Stimulated activated CD4-positive, alpha-beta T cell treated with anti-CD3 and anti-CD28 coated beads, Interleukin-15, amount 100 ng/mL, for 1 hour (primary cell): ENCODE data around the gene TACR2.

Source experiments
- DNase-seq, 2 donors: peaks; one replicate each; pipeline ENCODE4 v3.0.0-alpha.2; 2020; ENCODE audit warnings: low read depth in 1 of 2, low spot score in 1 of 2

Gene TACR2

DNA sequence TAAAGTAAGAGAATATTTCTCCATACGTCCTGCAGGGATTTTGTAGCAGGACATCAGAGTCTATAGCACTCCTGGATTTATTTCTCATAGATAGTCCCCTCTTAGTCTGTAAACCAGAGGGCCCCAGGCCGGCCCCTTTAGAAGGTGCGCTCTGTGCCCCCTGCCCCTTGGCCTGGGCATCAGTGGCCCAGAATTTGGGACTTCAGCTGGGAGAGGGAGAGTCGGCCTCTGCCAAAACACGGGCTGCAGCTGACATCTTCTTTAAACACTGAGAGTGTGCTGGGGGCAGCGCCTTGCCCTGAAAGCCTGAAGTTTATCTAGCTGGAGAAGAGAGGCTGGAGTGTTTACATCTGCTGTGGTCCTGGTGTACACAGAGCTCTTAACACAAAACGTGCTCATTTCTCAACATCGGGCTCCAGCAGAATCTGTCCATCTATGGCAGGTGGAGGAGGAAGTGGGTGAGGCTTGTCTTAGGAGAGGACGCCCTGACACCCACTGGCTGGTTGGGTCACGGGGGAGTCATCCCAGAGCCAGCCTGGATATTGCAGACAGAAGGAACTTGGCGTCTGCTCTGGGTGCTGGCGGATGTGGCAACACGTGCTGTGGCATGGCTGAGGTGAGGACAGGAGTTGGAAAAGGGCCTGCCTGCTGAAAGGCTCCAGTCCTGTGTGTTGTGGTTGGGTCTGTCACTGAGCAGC, 5.0 kb upstream of the TACR2 start:
- DNase-seq, result no peak

DNA sequence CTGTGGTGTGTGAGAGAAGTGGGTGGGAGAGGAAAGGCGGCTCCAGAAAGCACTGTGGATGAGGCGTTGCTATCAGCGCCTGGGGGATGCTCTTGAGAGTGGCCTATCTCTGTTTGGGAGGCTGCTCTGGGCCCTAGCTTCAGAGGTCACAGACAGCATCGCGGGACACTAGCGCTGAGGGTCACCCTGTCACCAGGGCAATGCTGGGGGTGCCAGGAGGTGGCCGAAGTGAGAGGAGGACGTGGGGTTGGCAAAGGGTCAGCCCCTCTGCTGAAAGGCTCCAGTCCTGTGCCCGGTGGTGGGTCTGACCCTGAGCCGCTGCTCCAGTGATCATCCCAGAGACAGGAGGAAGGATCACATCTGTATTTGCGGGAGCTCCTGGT, 3.0 kb upstream of the TACR2 start:
- no peak for DNase-seq

DNA sequence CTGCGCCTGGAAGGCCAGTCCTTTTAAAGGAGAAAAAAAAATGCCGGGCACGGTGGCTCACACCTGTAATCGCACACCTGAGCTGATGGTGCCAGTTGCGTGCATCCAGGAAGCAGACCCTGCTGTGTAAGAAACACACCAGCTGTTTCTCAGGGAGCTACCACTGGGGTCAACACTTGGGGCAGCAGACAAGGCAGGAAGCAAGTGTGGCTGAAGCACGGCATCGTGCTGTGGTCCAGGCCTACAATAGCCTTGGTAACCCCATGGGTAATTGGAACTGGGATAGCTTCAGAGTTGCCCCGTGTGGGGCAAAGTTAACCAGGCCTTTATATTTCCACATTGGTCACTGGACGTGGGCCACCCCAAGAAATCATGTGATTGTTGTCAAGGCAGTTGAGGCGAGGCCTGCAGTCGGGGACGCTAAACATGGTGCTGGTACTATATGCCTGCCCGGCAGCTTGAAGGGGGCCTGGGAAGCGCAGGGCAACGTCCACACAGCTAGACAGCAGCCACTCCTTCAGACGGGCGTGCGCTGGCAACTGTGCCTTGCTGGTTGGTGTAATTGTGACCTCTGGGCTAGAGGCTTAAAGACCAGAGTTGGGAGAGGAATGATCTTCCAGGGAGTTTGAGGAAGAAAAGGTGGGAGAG, 2.5 kb upstream of the TACR2 start:
- no peak for DNase-seq

DNA sequence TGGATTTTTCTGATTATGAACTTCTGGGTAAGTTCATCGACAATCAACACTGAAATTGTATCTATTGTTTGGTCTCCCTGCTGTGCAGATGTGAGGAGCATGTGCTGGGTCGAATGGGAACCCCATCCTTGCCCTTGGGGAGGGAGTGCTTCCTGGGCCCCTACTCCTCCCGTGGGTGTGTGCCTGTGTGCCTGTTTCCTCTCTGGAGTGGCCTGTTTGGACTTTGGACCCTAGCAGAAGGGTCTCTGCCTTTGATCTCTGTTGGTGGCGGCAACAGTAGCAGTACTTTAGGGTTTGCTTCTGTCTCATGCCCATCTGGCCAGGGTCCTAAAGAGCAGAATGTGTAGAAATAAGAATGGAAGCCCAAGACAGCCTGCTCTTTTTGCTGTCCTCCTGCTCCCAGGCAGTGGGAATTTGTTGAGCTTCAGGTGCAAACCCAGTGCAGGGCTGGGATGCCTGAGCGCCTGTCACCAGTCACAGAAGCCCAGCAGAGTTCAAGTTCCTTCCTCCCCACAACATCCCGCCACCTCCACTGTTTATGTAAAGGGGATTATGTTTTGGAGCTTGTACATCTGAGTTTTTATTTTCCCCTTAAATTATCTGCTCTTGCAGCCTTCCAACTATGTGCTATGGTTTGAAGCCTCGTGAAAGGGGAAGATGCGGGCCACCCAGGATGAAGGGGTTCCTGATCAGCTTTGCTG, 1.5 kb upstream of the TACR2 start:
- DNase-seq, result no peak

DNA sequence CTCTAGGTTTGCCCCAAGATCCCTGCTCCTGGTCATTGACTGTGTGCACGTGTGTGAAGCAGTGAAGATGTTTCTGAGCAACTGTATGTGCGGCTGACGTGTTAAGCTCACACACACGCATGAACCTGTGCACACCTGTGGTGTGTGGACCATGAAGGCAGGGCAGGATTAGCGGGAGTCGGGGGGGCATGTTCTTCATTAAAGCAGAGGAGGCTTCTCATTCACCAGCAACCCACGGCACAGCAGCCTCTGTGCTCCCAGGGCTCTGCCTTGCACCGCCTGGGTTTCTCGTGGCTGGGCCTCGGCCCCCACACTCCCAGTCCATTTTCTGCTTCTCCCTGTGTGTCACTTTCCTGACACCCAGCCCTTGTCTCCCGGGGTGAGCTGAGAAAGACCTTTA, 824 bp upstream of the TACR2 start:
- DNase-seq, result no peak

DNA sequence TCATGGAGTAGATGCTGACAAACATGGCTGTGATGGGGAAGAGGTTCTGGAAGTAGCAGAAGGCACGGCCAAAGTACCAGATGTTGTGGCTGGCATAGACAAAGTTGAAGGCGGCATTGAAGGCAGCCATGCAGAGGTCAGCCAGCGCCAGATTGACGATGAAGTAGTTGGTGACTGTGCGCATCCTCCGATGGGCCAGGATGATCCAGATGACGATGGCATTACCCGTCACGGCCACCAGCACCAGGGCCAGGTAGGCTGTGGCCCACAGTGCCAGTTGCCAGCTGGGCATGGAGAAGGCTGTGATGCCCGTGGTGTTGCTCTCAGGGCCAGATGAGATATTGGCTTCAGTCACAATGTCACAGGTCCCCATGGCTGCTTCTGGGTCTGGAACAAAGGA, 767 bp downstream of the TACR2 start:
- DNase-seq, result no peak

GRCh38 chr10:69415049-69415448, 1.7 kb downstream of the TACR2 start:
- no peak for DNase-seq

GRCh38 chr10:69414036-69415018, 2.4 kb downstream of the TACR2 start:
- no peak for DNase-seq

DNA sequence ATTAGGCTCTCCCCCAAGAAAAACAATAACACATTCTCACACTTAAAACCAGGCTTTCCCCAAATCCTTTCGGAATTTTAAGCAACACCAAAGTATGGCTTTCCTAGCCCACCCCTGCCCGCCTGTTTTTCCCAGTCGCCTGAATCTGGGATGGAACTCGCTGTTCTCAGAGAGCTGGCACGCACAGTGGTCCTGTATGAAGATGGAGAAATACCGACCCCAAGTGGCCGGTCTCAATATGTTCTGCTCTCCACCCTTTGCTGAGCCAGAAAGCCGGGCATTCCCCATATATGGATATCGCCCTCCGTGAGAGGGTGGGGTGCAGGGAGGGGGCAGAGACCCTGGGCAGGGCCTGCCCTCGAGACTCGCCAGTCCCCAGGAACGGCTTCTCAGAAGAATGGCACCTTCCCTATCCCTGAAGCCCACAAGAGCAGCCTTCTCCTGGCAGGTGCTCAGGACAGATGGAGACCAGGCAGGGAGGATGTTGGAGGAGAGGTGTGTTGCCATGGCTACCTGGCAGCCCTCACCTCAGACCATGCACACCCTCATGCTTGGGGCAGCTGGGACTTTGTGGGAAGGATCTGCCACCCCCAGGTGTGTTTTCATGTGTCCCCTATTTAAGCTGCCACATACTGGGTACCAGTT, 3.4 kb downstream of the TACR2 start:
- no peak for DNase-seq

DNA sequence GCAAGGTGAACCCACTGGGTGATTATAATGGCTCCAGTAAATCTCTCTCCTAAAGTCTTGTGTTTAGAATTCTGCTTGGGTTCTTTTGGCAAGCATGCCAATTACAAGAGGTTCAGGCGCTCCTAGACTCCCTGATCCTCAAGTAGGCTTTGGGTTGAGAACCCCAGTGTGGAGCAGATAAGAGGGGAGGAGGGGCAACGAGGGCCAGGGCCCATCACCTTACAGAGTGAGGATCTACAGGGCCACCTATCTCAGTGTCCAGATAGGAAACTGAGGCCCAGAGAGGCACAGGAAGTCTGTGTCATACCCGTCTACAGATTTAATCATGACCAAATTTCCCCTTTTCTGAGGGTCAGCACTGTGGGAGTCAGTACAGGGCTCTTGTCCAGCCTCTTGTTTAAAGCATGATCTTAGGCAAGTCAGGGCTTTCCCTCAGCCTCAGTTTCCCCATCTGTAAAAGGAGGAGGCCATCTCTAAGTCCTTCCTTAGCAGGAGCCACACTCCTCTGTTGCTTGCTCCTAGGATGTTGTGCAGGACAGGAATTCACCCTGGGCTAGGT, 4.4 kb downstream of the TACR2 start:
- no peak for DNase-seq

DNA sequence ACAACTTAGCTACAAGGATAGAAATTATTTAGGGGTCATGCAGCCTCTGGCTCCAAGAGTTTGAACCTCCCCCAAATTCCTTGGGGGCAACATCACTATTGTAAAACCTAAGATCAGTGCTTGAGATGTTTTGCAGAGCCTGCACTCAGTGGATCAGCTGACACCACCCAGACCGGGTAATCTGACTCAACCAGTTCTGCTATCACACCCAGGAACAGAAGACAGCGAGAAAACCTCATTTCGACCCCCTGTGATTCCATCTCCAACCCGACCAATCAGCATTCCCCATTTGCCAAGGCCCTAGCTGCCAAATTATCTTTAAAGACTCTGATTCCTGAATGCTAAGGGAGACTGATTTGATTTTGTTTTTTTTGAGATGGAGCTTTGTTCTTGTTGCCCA, 5.2 kb downstream of the TACR2 start:
- no peak for DNase-seq

DNA sequence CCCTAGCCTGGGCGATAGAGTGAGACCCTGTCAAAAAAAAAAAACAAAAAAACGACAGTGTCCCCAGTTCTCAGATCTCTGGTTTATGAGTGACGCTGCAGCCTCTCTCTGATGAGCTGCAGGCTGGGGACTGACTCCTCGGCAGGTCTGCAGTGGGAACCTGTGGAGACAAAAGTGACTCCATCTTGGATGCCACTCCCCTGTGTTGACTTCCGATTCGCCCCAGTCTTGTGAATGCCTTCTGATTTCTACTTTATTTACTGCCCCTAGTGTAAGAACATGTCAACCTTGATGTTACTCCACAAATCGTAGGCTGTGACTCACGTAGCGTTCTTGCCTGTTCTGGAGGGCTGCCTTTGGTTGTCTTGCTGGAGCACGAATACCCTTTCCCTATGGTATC, 6.2 kb downstream of the TACR2 start:
- no peak for DNase-seq

- no peak for DNase-seq
Measured at GRCh38 chr10:69409968-69410367, 6.8 kb downstream of the TACR2 start.

GRCh38 chr10:69409176-69409495, 7.6 kb downstream of the TACR2 start:
- no peak for DNase-seq

DNA sequence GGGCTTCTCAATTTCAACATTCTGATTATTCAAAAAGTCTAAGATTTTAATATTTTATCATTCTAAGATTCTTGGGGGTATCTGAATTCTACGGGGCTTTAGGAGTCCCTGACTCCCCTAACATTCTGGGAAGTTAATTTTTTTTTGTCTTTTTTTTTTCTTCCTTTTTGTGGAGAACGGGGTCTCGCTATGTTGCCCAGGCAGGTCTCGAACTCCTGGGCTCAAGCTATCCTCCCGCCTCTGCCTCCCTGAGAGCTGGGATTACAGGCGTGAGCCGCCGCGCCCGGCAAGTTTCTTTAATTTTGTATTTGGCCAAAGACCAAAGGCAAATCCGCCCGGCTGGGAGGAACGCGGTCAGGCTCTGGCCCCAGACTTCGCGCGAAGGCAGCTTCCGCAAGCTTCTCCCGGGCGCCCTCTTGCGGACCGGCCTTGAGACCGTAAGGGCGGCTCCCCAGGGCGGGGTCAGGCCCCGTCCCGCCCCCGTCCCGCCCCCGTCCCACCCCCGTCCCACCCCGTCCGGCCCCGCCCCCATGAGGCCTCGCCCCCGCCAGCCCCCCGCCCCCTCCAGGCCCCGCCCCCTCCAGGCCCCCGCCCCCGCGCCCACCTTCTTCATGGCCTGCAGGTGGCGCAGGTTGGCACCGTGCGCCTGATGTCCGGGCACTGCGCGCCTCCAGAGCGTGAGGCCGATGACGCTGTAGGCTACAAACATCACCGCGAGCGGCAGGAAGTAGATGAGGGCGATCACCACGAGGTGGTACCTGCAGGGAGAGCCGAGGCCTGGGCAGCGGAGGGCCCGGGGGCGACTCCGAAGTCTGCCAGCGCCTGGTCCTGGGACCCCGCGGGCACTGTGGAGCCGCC, 8.2 kb downstream of the TACR2 start:
- peak; percentile 82 to 84 for DNase-seq

DNA sequence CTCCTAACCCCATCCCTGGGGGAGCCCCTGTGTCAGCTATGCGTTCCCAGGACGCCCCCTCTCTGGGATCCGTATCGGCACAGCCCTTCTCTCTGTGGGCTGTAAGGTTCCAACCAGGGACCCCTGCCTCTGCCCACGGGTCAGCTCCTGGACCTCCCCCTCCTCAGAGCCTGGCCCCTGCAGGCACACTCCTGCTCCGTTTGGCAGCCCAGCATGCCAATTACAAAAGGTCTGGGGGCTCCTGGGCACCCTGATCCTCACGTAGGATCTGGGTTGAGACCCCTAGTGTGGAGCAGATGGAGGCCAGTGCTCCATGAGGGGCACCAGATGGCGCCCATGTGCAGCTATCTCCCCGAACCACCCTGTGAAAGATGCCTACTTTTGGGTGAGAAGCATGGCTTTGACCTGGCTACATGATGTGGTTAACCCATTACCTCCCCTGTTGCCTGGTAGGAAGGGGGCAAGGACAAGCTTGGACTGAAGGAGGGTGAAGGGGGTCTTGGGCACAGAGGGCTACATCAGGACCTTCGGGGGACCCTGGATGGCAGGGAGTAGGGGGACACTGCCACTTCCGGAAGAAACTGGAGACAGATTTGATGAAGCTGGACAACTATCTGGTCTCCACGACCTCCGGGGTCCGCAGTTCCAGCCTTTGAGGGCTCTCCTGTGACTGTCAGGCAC, 9.0 kb downstream of the TACR2 start:
- no peak for DNase-seq

DNA sequence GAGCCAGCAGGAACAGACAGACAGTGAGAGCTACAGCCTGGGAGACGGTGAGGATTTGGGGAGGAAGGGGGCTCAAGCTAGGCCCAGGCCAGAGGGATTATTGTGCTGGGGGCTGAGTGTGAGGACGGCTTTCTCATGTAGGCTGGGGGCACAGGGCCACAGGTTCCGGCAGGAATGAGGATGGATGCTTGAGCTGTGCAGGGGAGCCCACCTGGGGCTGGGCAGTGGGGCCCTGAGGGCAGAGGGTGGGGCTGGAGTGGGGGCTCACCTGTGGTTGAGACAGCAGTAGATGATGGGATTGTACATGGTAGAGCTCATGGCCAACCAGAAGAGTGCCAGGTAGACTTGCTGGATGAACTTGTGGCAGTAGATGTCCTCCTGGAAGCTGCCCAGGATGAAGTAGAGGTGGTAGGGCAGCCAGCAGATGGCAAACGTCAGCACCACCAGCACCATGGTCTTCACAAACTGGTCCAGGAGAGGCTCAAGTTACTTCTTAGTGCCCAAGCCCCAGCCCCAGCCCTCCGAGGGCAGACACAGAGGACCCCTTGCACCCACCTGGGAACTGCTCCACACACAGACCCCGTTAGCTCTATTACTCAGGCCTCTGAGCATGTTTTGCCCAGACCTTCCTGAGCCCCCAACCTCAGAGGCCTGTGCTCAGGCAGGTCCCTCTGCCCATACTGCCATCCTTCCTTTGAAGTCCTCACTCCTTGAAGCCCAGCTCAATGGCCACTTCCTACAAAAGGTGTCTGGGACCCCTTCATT, 9.7 kb downstream of the TACR2 start:
- DNase-seq, result no peak

DNA sequence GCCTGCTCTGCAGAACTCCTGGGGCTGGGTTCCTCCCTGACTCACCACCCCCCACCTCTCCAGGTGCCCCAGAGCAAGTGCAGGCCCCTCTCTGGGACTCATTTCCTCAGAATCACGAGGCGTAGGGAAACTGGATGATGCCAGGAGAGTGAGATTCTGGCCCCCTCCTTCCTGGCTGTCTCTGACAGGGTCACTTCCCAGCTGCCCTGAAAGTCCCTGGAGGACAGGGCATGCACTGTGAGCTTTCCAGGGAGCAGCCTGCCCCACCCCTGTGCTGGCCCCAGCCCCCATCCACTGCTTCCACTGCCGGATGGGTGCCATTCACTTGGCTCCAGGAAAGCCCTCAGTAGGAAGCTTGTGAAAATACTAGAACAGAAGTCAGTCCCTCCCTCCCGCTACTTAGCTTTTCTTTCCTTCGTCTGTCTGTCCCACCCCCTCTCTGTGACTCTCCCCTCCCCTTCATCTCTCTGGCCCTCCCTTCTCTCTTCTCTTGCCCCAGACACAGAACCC, 10.4 kb downstream of the TACR2 start:
- DNase-seq, result no peak
